Caco-2 (cell line): ENCODE results near the gene SF3B2. TPM values are rescaled to one million over a fixed set of nuclear protein-coding genes. Genes with fewer than 3 reads are reported as not detected.

Source experiments
- BruUV-seq: library from RNA; stranded (reverse); fragments of 400-500 nt; replicated peaks from 2 replicates; lab custom pipeline; 2021; lab: Mats Ljungman, UMichigan
- CTCF ChIA-PET: fragments of 300-600 bp; sonication (Branson Sonifier 250); formaldehyde crosslinking; loops from one replicate; lab custom pipeline; 2022; ENCODE audit warnings: antibody characterized with exemption; lab: Charles Lee
- POLR2A ChIA-PET: fragments of 300-600 bp; sonication (Branson Sonifier 250); formaldehyde crosslinking; loops from one replicate; lab custom pipeline; 2022; ENCODE audit warnings: antibody characterized with exemption; lab: Charles Lee
- DNase-seq, 2 experiments: peaks; one replicate each; pipeline versions ENCODE4 v3.0.0 to v3.0.0-alpha.2; 2020 to 2022
- H3K27me3 ChIP-seq: replicated peaks from 2 replicates; pipeline ENCODE4 v1.6.0; 2011; ENCODE audit warnings: low read length; ENCODE audit not compliant: control insufficient read depth, insufficient read depth
- H3K36me3 ChIP-seq: 2 replicates; pipeline ENCODE4 v1.5.1; 2011; ENCODE audit warnings: low read length; ENCODE audit not compliant: control insufficient read depth, insufficient read depth
- H3K4me1 ChIP-seq: fragments of 250-450 bp; sonication (Bioruptor Pico); 2 replicates; pipeline ENCODE4 v1.5.1; 2020; ENCODE audit warnings: mild to moderate bottlenecking
- H3K4me3 ChIP-seq: 2 replicates; pipeline ENCODE4 v1.5.1; 2011; ENCODE audit warnings: low read depth, mild to moderate bottlenecking, control low read depth, low read length
- H3K9me3 ChIP-seq: fragments of 250-450 bp; sonication (Bioruptor Pico); 2 replicates; pipeline ENCODE4 v1.5.1; 2020; ENCODE audit warnings: mild to moderate bottlenecking, moderate library complexity
- H3K27ac Mint-ChIP-seq: one replicate; pipeline ENCODE4 v1.8.0; 2022; ENCODE audit warnings: mixed read lengths; ENCODE audit not compliant: unreplicated experiment
- H3K27me3 Mint-ChIP-seq: one replicate; pipeline ENCODE4 v1.8.0; 2022; ENCODE audit warnings: mixed read lengths; ENCODE audit not compliant: insufficient read depth, unreplicated experiment
- H3K36me3 Mint-ChIP-seq: one replicate; pipeline ENCODE4 v1.8.0; 2022; ENCODE audit warnings: mild to moderate bottlenecking, mixed read lengths; ENCODE audit not compliant: insufficient read depth, unreplicated experiment
- H3K4me1 Mint-ChIP-seq: one replicate; pipeline ENCODE4 v1.8.0; 2022; ENCODE audit warnings: low read depth, mixed read lengths; ENCODE audit not compliant: unreplicated experiment
- H3K4me3 Mint-ChIP-seq: one replicate; pipeline ENCODE4 v1.8.0; 2022; ENCODE audit warnings: mild to moderate bottlenecking, moderate library complexity, mixed read lengths; ENCODE audit not compliant: unreplicated experiment
- H3K9me3 Mint-ChIP-seq: one replicate; pipeline ENCODE4 v1.8.0; 2022; ENCODE audit warnings: mixed read lengths; ENCODE audit not compliant: unreplicated experiment
- CTCF ChIP-seq, 2 experiments: fragments of 200-600 bp in 1 of 2; IDR thresholded peaks; 1 replicate in 1 of 2; 2 replicates in 1 of 2; pipeline versions ENCODE4 v1.5.1 to v1.8.0; 2011 to 2022; ENCODE audit warnings: antibody characterized with exemption in 1 of 2, control low read depth in 1 of 2, inconsistent platforms in 1 of 2, low read depth in 1 of 2, low read length in 1 of 2, mild to moderate bottlenecking in 1 of 2, moderate library complexity in 1 of 2; ENCODE audit not compliant: insufficient read depth in 1 of 2, severe bottlenecking in 1 of 2, unreplicated experiment in 1 of 2
- intact Hi-C: fragments of 100-400 bp; cut with micrococcal nuclease; formaldehyde crosslinking; loops from one replicate; pipeline ENCODE4 v1.10.0; 2022; ENCODE audit not compliant: unreplicated experiment
- total RNA-seq: library from RNA; stranded (reverse); gene quantifications from 2 replicates; pipeline ENCODE4 v1.2.3, GENCODE V29; 2022

The SF3B2 gene
- total RNA-seq, 1 experiment from 2014 or later, result 224 TPM

GRCh38 chr11:66006891-66007176 lies 45.3 kb upstream of the SF3B2 start:
- Mint-ChIP-seq H3K9me3 (no peaks in the 10 kb centered on the region), H3K27me3 (no peaks in the 10 kb centered on the region), H3K4me1 (peaks cover 7% of the 10 kb centered on the region), H3K36me3 (peaks cover 50% of the 10 kb centered on the region), H3K4me3 (no peak overlapping the region), H3K27ac (no peak overlapping the region)
- no peak overlapping the region for H3K4me3 ChIP-seq
- ChIA-PET POLR2A (no interaction called here), CTCF (no interaction called here)
- peaks cover 9% of the 10 kb centered on the region for H3K4me1 ChIP-seq
- TF ChIP-seq CTCF (IDR thresholded peaks at IDR 0.05; ENCODE audit: insufficient read depth in 1 of 2, low read depth in 1 of 2, low read length in 1 of 2, severe bottlenecking in 1 of 2, unreplicated experiment in 1 of 2), result no peak
- intact Hi-C loops, result no loop called here
- H3K36me3 ChIP-seq, result no peaks in the 10 kb centered on the region
- BruUV-seq, result no TSS peak
- no peaks in the 10 kb centered on the region for H3K9me3 ChIP-seq
- H3K27me3 ChIP-seq, result no peaks in the 10 kb centered on the region
- no peak for DNase-seq

GRCh38 chr11:66007201-66007634 lies 44.9 kb upstream of the SF3B2 start:
- no peaks in the 10 kb centered on the region for H3K27me3 Mint-ChIP-seq
- POLR2A ChIA-PET, result no interaction called here
- DNase-seq, result no peak
- H3K36me3 Mint-ChIP-seq, result peaks cover 46% of the 10 kb centered on the region
- H3K4me3 ChIP-seq, result no peak overlapping the region
- no peaks in the 10 kb centered on the region for H3K9me3 ChIP-seq
- intact Hi-C loops, result no loop called here
- no peak for TF ChIP-seq CTCF (IDR thresholded peaks at IDR 0.05; ENCODE audit: insufficient read depth in 1 of 2, low read depth in 1 of 2, low read length in 1 of 2, severe bottlenecking in 1 of 2, unreplicated experiment in 1 of 2)
- H3K4me1 ChIP-seq, result peaks cover 13% of the 10 kb centered on the region
- CTCF ChIA-PET, result interaction anchor here (0.6 kb wide), 1 partner anchor 14 kb away, joined by 12 read pairs; no protein-coding TSS in a partner anchor
- H3K27ac Mint-ChIP-seq, result no peak overlapping the region
- no peaks in the 10 kb centered on the region for H3K9me3 Mint-ChIP-seq
- H3K4me3 Mint-ChIP-seq, result no peak overlapping the region
- BruUV-seq, result no TSS peak
- H3K36me3 ChIP-seq, result no peaks in the 10 kb centered on the region
- no peaks in the 10 kb centered on the region for H3K27me3 ChIP-seq
- peaks cover 7% of the 10 kb centered on the region for H3K4me1 Mint-ChIP-seq

- TF ChIP-seq CTCF (IDR thresholded peaks at IDR 0.05; ENCODE audit: insufficient read depth in 1 of 2, low read depth in 1 of 2, low read length in 1 of 2, severe bottlenecking in 1 of 2, unreplicated experiment in 1 of 2), result no peak
- intact Hi-C loops, result no loop called here
- DNase-seq, result no peak
- Mint-ChIP-seq H3K27me3 (no peaks in the 10 kb centered on the region), H3K36me3 (peaks cover 38% of the 10 kb centered on the region), H3K9me3 (no peaks in the 10 kb centered on the region), H3K4me1 (peaks cover 7% of the 10 kb centered on the region), H3K27ac (no peak overlapping the region), H3K4me3 (no peak overlapping the region)
- H3K27me3 ChIP-seq, result no peaks in the 10 kb centered on the region
- H3K9me3 ChIP-seq, result no peaks in the 10 kb centered on the region
- ChIA-PET CTCF (interaction anchor here (1.0 kb wide), 1 partner anchor 60 kb away, joined by 3 read pairs; no protein-coding TSS in a partner anchor), POLR2A (interaction anchor here (0.9 kb wide), 1 partner anchor 44 kb away, joined by 4 read pairs; the partner anchor contains the start of gene SF3B2)
- no peak overlapping the region for H3K4me3 ChIP-seq
- no peaks in the 10 kb centered on the region for H3K36me3 ChIP-seq
- BruUV-seq, result no TSS peak
- peaks cover 18% of the 10 kb centered on the region for H3K4me1 ChIP-seq
Measured at GRCh38 chr11:66008095-66008467, 44.1 kb upstream of the SF3B2 start.
